H1 (cell line): ENCODE results near the gene UBA5. TPM values are rescaled to one million over a fixed set of nuclear protein-coding genes. Genes with fewer than 3 reads are reported as not detected.

Source experiments
- ASH2L ChIP-seq: fragments of 200-600, 300-600 bp; sonication (generic); IDR thresholded peaks from one replicate; pipeline ENCODE4 v1.7.1; 2017; ENCODE audit warnings: low read length
- ATF3 ChIP-seq: IDR thresholded peaks from 2 replicates; pipeline ENCODE4 v1.6.1; 2011; ENCODE audit warnings: low read depth, mild to moderate bottlenecking, low read length; ENCODE audit not compliant: insufficient read depth
- GTF2F1 ChIP-seq: IDR thresholded peaks from 2 replicates; pipeline ENCODE4 v1.6.1; 2012; ENCODE audit warnings: low read depth, low read length, improper control_type of control experiment, borderline replicate concordance
- POLR2AphosphoS5 ChIP-seq: IDR thresholded peaks from 2 replicates; pipeline ENCODE4 v1.6.1; 2011; ENCODE audit warnings: low read depth, low read length
- SP1 ChIP-seq: IDR thresholded peaks from 2 replicates; pipeline ENCODE4 v1.6.1; 2011; ENCODE audit warnings: low read depth, low read length
- SP2 ChIP-seq: IDR thresholded peaks from 2 replicates; pipeline ENCODE4 v1.6.1; 2012; ENCODE audit warnings: mild to moderate bottlenecking, low read length, inconsistent platforms
- SP4 ChIP-seq: IDR thresholded peaks from 2 replicates; pipeline ENCODE4 v1.6.1; 2012; ENCODE audit warnings: low read length, inconsistent platforms
- polyA plus RNA-seq, 7 experiments: library from polyadenylated mRNA; depleted of rRNA in 3 of 7; stranded (reverse) in 5 of 7; unstranded in 2 of 7; fragments of >200 nt in 5 of 7; fragments of 200-250 nt in 2 of 7; gene quantifications; 1 replicate in 5 of 7; 2 replicates in 1 of 7; 4 replicates in 1 of 7; pipeline versions ENCODE4 v1.2.1 to v1.2.3, GENCODE V29; 2011 to 2013; ENCODE audit warnings: missing spikeins in 2 of 7, mixed read lengths in 2 of 7
- total RNA-seq: library from RNA; stranded (reverse); fragmentation: NEBNext Ultra II Directional; extraction: Animal tissue kit (Norgen Biotek cat#: 25700); gene quantifications from 2 replicates; pipeline ENCODE4 v1.2.1, GENCODE V29; 2021

The UBA5 gene
- total and polyA plus RNA-seq, 2 of the 8 experiments (the other 6 are each of a cell fraction or from before 2014, with no cell fraction given): 11.0 to 28.0 TPM

DNA sequence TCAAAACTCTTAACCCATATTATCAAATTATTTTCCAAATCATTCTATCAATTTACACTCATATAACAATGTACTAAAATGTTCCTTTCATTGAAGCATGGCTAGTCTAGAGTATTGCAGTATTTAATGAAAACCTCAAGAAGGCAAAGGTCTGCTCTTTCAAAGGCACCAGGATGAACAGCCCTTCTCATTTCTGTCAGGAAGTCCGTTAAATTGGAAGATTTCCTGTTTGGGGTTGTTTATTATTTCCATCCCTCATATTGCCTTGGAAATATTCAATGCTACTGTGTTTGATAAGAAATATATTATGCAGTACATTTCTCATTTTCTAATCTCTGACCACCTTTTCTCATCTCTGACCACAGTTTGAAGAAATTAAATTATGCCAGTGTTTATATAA is 38.0 kb upstream of the UBA5 start (continued):
- no peak for TF ChIP-seq SP1
- TF ChIP-seq ASH2L: no peak
- TF ChIP-seq GTF2F1: no peak
- no peak for TF ChIP-seq SP2
- no peak for TF ChIP-seq ATF3
- TF ChIP-seq POLR2AphosphoS5: no peak
- no peak for TF ChIP-seq SP4
